Measurements from ENCODE around the gene FBXW8.

DNA sequence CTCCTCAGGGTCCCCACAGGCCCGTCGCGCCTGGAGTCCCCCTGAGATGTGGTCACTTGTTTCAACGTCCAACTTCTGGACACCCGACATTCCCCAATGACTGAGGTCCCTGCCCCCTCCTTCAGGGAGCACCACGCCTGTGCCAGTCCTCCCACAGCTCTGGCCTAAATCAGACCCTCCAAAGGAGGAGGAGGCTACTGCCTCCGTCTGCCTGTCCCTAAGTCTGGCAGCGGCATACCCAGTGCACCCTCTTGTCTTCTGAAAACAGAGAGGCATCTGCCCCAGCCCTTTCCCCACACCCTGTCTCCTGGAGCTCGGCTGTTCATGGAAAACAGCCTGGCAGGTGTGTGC lies 142.3 kb downstream of the FBXW8 start:
- TF ChIP-seq POLR2AphosphoS5 (IDR thresholded peaks at IDR 0.05; ENCODE audit: insufficient read depth, low read depth, low read length) (no peak), CTCF (IDR thresholded peaks at IDR 0.05; ENCODE audit: extremely low read depth in 1 of 2, insufficient read depth in 1 of 2, low read depth in 1 of 2, low read length in 2 of 2) (no peak), JUN (IDR thresholded peaks at IDR 0.05; ENCODE audit: borderline replicate concordance, insufficient read depth, insufficient read length, low read depth) (no peak), MAX (IDR thresholded peaks at IDR 0.05; ENCODE audit: insufficient read depth, insufficient read length) (no peak), POLR2A (IDR thresholded peaks at IDR 0.05; ENCODE audit: low read depth, low read length) (no peak), EZH2 (IDR thresholded peaks at IDR 0.05; ENCODE audit: borderline replicate concordance, low read depth, low read length, severe bottlenecking) (no peak), GATA2 (IDR thresholded peaks at IDR 0.05; ENCODE audit: insufficient read depth, insufficient read length, low read depth, low read length) (no peak), MYC (IDR thresholded peaks at IDR 0.05; ENCODE audit: low read depth, low read length) (no peak)

Data from endothelial cell of umbilical vein (primary cell).